Fibroblast of peridontal ligament (primary cell): ENCODE measurements around the gene PLOD1.
"Not testable (repeated sequence)": the region's sequence is repeated elsewhere in the genome, so short reads cannot be mapped to it uniquely, and the experiment has no call there.

ENCODE experiments used
- DNase-seq: peaks from one replicate; pipeline ENCODE4 v3.0.0-alpha.2; 2010; ENCODE audit errors: extremely low read depth

The PLOD1 gene

DNA sequence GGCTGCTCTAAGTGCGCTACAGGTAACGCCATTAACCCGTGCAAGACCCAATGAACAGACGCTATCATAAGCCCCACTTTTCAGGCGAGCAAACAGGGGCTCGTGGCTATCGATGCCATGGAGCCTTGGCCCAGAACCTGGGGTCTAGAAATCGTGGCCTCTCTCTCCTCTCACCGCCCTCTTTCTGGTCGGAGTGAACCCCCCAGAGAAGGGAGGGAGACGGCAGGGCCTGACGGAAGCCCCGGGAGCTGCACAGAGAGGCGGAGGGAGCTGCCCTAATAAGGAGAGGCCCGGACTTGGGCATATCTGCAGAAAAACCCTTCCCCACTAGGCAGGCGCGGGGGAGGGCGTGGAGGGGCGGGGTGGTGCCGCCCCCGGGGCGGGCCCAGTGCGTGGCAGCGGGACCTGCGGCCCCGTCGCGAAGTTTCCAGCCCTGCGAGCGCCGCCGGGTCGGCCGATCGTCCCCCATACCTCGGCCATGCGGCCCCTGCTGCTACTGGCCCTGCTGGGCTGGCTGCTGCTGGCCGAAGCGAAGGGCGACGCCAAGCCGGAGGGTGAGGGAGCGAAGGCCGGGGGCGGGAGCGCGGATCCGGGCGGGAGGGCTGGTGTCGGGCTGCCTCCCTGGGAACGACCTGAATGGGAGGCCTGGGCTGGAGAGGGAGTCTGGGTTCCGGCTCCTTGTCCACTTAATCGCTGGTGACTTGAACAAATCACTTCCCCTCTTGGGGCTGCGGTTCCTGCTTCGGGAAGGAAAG, at the start of gene PLOD1:
Gene PLOD1, plus strand, starts transcription at position 416 of the 755 bp plus-strand sequence. Its CDS starts 63 bp downstream, at position 479.
- peak; percentile 80 for DNase-seq

DNA sequence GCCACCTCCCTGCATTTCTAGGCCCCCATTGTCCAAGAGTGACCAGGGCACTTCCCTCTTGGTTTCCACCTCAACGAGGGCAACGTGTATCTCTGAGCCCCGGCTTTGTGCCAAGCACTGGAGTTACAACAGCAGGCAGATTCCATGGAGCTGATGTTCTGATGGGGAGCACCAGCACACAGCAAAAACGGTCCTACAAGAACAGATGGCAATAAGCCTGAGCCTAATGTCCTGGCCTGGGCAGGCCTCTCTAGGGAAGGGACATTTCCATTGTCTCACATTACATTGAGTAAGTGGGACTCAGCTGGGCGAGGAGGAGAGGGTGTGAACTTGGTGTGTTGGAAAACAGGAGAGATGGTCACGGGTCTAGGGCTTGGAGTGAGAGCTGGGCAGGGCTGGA, 48.6 kb upstream of the PLOD1 start:
- no peak for DNase-seq

DNA sequence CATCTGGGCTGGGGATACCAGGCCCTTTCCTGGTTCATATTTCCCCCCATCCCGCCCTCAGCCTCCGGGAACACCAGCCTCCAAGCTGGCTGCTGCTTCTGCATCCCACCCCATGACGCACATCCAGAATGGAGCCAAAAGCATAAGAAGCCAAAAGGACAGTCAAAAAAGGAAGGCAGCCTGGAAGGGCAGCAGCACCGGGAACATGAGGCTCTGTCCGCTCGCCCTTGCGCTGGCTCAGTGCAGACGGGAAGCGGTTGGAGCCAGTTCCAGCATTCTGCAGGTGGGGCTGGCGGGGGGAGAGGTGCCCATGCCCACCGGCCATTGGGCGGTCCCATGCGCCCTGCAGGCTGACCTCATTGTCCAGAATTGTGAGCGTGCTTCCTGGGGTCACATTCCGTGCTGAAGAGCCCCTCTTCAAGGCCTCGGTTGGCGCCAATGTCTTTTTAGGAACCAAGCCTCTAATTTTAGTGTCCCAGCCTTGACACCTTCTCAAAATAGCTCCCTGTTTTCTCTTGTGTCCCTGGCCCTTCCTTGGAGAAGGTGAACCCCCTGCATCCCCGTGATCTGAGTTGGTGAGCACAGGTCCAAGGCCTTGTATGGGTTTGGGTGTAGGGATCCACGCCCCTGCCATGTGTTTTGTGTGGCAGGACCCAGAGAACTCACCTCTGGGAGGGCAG, 47.4 kb upstream of the PLOD1 start:
- DNase-seq: no peak

DNA sequence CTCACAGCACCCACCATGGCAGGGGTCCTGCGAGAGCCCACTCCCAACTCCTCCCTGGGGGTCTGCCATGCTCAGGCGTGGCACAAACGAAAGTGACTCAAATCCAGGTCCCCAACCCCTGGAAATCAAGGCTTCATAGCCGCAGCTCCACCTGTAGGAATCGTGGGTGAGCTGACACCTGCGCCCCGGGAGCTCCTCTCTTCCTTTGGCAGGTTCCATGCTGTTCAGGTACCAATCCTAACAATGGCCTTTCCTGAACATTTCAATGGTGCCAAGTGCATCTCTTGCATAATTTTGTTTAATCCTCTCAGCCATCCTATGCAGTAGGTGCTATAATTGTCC, 46.9 kb upstream of the PLOD1 start:
- DNase-seq: no peak

DNA sequence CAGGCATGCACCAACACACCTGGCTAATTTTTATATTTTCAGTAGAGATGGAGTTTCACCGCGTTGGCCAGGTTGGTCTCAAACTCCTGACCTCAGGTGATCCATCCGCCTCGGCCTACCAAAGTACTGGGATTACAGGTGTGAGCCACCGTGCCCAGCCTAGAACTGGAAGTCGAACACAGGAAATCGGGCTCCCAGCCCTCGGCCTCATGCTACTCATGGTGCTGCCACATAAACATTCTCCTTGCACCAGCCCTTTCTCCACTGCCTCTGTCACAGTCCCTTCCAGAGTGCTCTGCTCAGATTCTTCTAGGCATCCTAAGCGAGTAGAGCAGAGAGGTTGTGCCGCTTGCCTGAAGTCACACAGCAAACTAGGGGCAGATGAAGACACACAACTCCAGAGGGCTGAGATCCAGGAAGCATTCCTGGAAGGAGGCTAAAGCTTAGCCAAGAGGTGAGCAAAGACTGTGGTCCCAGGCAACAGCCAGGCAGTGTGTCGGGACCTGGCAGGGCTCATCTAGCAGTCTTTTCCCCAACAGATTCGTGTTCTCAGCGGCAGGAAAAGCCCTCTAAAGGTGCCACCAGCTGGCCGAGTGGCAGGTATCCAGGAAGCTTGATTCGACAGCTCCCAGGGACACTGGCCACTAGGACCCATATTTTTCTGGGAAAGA, 46.2 kb upstream of the PLOD1 start:
- no peak for DNase-seq

DNA sequence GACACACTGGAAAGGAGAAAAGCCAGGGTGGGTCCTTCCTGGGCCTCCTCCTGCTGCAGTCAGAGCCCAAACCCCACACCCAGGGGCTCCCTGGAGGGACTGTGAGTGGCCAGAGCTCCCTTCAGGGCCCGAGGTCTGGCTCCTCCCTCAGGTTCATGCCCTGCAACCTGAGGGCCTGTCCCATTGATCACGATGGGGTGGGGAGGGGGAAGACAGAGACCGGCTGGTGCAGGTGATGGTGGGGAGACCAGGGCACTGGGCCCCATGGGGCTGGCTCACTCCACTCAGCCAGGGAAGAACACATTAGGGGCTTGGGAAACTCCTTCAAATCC, 45.7 kb upstream of the PLOD1 start:
- no peak for DNase-seq

DNA sequence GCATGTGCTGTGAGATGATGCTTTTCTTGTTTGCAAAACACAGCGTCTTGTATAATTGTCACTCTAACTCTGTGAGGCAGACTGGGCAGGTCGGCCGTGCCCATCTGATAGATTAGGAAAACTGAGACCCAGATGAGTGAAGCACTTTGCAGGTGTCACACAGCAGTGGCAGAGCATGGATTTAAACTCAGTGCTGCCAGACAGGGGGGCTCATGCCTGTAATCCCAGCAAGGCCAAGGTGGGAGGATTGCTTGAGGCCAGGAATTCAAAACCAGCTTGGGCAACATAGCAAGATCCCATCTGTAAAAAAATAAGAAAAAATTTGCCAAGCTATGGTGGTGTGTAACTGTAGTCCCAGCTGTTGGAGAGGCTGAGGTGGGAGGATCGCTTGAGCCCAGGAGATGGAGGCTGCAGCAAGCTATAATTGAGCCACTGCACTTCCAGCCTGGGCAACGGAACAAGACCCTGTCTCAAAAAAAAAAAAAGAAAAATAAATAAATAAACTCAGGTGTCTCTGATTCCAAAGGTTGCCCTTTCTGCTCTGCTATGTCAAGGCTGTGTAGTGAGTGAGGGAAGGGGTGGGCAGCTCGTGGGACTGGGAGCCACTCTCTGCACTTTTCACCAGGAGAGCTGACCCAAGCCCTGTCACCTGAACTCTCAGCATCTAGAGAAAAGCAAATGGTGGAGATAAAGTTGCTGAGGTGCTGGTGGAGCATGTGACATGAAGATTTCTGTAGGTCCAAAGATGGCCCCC, 42.9 kb upstream of the PLOD1 start:
- DNase-seq: no peak

DNA sequence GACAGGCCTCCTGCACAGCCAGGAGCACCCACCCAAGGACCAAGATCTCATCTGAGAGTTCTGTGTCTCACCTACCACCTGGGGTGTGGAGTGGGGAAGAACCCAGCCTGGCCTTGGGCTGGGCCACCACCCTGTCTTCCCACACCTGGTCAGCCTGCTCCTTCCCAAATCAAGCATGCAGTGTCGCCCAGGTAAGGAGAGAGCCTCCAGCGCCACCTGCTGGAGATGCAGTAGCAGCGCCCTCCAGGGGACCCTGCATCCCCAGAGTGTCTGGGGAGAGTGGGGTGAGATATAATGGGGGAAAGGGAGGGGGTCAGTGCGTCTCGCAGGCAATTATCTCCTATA, 40.6 kb upstream of the PLOD1 start:
- peak; percentile 13 for DNase-seq

DNA sequence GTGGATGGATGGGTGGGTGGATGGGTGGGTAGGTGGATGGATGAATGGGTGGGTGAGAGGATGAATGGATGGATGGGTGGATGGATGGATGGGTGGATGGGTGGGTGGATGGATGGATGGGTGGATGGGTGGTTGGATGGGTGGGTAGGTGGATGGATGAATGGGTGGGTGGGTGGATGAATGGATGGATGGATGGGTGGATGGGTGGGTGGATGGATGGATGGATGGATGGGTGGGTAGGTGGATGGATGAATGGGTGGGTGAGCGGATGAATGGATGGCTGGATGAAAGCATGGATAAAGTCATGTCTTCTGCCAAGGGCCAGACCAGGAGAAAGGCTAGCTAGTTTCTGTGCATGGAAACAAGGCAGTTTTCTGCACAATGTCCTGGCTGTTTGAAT, 40.0 kb upstream of the PLOD1 start:
- not testable (repeated sequence) for DNase-seq

DNA sequence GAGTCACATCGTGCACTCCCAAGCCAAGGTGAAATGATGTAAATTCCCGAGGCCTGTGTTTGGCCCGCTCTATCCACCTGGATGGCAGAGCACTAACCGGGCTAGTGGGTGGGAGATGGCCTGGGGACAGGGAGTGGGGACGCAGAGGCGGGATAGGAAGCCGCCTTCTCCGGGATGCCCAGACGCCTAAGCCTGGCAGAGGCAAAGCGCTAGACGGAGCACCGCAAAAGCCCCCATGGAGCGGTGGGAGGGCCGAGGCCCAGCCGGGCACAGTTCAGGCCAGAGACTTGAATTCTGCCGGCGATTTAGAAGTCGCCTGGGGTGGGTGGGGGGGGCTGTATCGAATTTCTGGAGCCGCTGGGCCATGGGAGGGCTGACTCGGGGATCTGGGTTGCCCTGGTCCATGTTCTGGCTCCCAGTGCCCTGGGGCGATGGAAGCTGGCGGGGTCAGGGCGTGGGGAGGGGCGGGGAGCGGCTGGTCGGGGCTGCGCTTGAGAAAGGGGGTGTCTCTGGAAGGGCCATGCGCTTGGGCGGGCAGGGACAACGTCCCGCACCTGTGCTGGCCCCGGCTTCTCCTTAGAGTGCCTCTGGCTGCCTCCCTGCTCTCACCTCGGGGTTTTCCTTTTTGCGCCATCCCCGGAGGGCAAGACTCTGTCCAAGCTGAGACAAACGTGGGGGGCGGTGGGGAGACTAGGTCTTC, 36.3 kb upstream of the PLOD1 start:
- DNase-seq: no peak

DNA sequence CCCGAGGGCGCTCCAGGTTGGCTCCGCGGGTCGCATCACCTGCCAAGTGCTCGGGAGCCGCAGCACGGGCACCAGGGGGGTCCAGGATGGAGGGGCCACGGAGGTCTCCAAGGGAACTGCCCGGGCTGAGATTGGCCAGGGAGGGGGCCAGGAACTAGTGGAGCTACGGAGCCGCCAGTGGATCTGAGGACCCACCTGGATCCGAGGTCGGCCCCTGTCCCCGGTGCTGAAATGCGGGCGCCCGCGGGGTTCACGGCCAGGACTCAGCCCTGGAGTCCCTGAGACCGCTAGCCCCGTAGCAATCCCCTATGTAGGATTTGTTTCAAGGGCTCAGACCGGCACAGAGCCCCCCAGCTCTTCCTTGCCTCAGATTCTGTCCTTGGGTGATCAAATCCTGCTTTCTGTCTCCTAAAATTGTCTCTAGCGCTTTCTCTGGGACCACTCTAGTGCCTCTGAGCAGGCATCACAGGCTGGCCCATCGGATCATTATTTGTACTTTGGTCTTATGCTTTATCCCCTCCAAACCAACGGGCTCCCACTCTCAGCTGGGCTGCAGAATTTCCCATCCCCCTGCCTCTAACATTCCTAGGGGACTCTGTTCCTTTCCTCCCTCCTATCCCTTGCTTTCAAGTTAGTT, 35.6 kb upstream of the PLOD1 start:
- no peak for DNase-seq

DNA sequence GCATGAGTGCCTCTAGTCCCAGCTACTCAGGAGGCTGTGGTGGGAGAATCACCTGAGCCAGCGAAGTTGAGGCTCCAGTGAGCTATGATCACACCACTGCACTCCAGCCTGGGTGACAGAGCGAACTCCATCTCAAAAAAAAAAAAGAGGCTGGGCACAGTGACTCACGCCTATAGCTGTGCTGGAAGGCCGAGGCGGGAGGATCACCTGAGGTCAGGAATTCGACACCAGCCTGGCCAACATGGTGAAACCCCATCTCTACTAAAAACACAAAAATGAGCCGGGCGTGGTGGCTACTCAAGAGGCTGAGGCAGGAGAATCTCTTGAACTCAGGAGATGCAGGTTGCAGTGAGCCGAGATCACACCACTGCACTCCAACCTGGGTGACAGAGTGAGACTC, 33.1 kb upstream of the PLOD1 start:
- DNase-seq: not testable (repeated sequence)

DNA sequence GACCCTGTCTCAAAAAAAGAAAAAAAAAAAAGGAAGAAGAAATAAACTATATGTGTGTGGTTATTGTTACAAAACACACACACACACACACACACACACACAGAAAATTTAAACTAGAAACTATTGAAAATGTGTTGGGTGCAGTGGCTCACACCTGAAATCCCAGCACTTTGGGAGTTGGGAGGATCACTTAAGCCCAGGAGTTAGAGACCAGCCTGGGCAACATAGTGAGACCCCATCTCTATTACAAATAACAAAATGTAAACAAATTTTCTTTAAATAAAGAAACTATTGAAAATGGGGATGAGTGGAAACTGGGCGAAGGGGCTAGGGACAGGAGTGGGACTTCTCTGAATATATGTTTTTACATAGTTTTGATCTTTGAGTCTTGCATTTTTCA, 31.3 kb upstream of the PLOD1 start:
- no peak for DNase-seq

DNA sequence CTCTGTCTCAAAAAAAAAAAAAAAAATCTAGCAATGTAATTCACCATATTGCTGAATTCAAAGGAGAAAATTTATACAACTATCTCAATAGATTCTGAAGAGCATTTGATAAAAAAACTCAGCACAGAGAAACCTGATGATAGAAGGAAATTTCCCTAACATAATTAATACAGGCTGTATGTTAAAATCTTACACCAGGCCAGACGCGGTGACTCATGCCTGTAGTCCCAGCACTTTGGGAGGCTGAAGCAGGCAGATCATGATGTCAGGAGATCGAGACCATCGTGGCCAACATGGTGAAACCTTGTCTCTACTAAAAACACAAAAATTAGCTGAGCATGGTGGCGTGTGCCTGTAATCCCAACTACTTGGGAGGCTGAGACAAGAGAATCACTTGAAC, 30.4 kb upstream of the PLOD1 start:
- DNase-seq: peak; percentile 37

DNA sequence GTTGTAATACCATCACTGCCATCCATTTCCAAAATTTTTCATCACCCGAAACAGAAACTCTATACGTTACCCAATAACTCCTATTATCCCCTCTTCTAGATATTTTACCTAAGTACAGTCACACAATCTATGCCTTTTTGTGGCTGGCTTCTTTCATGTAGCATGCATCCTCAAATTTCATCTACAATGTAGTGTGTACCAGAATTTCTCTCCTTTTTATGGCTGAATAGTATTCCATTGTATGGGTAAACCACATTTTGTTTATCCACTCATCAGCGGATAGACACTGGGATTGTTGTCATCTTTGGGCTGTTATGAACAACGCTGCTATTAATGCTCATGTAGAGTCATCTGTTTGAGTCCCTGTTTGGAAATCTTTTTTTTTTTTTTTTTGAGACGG, 29.5 kb upstream of the PLOD1 start:
- no peak for DNase-seq

DNA sequence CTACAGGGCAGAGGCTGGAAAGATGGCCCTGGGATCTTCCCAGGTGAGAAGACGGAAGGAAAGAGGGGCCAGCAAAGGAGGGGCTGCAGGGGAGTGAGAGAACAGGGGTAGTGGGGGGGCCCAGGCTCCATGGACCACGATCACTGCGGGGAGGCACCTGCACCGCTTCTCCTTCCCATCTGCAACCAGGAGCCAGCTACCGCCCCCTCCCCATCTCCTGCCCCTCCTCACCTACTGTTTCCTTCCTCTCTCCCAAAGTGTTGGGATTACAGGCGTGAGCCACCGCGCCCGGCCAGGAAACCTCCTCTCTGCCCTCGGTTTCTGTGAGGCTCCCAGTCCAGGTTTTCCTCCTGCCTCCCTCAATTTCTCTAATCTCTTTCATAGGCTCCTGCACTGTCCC, 27.6 kb upstream of the PLOD1 start:
- no peak for DNase-seq

DNA sequence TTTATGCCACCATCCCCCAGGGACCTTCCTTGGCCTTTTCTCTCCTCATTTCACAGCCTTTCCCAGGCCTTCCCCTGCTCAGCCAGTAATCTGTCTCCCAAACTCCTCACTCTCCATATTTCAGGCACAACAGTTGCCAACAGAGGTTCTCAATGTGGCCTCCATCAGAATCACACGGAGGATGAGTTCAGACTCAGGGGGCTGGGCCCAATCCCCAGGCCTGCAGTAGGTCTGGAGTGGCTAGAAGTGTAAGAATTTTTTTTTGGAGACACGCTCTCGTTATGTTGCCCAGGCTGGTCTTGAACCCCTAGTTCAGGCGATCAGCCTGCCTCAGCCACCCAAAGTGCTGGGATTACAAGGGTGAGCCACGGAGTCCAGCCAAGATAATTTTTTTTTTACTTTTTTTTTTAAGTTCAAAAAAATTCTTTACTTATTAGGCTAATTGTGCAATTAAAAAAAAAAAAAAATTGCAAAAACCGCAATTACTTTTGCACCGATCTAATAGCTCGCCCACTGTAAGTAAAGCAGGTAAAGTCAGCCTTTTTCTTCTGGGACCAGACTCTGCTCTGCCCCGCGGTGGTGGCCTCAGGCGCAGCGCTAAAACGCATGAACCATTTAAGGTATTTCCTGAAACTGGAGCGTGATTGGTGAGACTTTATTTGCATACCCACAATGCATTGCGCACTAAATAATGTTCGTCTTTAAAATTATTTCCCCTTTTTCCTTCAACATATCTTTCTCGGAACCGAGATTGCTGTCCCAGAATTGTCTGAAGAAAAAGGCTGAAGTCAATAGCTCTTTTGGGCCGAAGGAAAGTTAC, 27.0 kb upstream of the PLOD1 start:
- DNase-seq: peak; percentile 96

DNA sequence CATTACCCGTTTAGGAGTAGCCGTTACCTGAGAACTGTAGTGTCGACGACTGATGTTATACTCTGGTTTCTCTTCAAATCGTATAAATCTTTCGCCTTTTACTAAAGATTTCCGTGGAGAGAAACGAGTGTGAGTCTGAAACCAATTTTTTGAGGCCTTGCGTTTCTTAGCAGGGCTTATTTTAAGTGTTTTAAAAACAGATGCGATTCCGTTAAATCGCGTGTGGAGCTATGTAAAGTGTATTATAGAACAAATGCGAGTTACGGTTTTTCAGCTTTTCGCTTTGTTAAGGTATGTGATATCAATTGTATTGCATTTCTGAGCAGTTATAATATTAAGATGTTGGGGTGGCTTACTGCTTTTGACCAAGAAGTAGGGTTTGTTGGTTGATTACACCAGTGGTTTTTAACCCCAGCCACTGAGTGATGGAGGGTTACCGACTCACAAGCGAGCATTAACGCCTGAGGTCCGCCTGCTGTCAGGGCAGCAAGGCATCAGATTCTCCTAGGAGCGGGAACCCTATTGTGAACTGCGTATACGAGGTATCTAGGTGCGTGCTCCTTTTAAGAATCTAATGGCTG, 26.3 kb upstream of the PLOD1 start:
- DNase-seq: peak; percentile 99

DNA sequence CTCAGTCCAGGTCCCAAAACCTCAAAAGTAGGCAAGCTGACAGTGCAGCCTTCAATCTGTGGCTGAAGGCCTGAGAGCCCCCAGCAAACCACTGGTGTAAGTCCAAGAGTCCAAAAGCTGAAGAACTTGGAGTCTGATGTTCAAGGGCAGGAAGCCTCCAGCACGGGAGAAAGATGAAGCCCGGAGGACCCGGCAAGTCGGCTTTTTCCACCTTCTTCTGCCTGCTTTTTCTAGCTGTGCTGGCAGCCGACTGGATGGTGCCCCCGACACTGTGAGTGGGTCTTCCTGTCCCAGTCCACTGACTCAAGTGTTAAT, 23.6 kb upstream of the PLOD1 start:
- not testable (repeated sequence) for DNase-seq

DNA sequence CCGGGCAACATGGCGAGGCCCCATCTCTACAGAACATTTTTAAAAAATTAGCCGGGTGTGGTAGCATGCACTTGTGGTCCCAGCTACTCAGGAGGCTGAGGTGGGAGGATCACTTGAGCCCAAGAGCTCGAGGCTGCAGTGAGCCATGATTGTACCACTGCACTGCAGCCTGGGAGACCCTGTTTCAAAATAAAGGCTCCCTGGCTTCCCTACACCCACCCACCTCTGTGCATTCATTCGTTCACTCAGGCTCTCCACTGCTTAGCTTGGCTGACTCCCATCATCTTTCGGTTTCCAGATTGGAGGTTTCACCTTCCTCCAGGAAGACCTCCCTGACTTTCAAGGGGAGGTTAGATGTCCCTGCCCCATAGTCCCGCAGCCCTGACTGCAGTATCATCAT, 22.5 kb upstream of the PLOD1 start:
- DNase-seq: no peak
